D721Med (cell line): ENCODE measurements around the gene IQCK.

Experiments used
- DNase-seq: peaks from one replicate; pipeline ENCODE4 v3.0.0; 2011; ENCODE audit warnings: low spot score; ENCODE audit not compliant: insufficient read length
- FAIRE-seq: peaks from 2 replicates; lab custom pipeline; 2011; peaks lifted over from hg19 to GRCh38; lab: Jason Lieb, UNC
- CTCF ChIP-seq: IDR thresholded peaks from 2 replicates; pipeline ENCODE4 v1.5.1; 2012; ENCODE audit warnings: mild to moderate bottlenecking, control low read depth; ENCODE audit not compliant: insufficient read depth; ENCODE audit errors: missing control alignments

Gene IQCK

DNA sequence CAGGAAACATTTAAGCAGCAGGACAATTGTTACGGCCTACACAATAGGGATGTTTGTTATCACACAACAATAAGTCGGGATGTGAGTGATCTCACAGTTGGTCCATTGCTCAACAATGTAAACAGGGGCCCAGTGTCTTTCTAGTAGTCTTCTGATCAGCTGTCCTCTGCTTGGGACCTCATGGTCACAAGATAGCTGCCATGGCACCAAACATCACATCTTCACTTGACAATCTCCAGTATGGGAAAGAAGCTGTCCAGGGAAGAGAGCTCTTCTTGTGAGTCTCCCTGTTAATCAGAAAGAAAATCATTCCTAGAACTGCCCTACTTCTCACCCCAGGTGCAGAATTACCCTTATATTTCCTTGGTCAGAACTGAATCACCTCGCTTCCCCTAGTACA is 172.8 kb downstream of the IQCK start:
- DNase-seq (no peak), FAIRE-seq (no peak)
- TF ChIP-seq CTCF = no peak

- no peak for DNase-seq
- FAIRE-seq = no peak
- TF ChIP-seq CTCF = no peak
These were observed 174.8 kb downstream of the IQCK start for GRCh38 chr16:19892902-19893301.

DNA sequence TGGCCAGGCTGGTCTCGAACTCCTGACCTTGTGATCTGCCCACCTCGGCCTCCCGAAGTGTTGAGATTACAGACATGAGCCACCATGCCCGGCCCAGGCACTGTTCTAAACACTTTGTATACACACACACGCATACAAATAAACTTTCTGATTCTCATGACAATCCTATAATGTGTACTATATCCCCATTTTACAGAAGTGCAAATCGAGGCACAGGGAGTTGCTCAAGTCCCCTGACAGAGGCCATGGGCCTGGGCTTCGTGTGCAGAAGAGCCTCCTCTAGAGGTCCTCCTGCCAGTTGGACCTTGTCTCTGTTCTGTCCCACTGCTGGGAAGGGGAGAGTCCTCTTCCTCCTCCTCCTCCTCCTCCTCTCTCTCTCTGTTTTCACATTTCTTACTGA is 176.5 kb downstream of the IQCK start:
- no peak for FAIRE-seq
- TF ChIP-seq CTCF = no peak
- DNase-seq = no peak

GRCh38 chr16:19896951-19897350 is 178.9 kb downstream of the IQCK start:
- FAIRE-seq (no peak), DNase-seq (no peak)
- no peak for TF ChIP-seq CTCF

DNA sequence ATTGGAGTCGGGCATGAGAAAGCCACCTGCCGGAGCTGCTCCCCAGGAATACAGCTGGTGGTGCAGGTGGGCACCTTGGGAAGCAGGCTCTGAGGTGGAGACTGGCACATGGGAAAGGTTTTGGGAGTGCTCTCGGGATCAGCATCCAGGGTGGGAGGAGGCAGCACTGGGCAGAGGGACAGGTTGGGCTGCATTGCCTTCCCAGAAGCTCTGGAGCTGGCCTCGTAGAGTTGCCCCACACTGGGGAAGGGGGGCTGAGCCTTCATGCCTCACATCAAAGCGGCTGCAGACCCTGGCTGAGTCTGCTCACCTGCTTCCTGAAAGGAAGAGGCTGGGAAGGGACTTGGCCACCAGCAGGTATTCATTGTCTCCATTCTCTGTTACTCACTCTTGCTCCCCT is 180.1 kb downstream of the IQCK start:
- TF ChIP-seq CTCF = no peak
- no peak for FAIRE-seq
- DNase-seq = no peak

DNA sequence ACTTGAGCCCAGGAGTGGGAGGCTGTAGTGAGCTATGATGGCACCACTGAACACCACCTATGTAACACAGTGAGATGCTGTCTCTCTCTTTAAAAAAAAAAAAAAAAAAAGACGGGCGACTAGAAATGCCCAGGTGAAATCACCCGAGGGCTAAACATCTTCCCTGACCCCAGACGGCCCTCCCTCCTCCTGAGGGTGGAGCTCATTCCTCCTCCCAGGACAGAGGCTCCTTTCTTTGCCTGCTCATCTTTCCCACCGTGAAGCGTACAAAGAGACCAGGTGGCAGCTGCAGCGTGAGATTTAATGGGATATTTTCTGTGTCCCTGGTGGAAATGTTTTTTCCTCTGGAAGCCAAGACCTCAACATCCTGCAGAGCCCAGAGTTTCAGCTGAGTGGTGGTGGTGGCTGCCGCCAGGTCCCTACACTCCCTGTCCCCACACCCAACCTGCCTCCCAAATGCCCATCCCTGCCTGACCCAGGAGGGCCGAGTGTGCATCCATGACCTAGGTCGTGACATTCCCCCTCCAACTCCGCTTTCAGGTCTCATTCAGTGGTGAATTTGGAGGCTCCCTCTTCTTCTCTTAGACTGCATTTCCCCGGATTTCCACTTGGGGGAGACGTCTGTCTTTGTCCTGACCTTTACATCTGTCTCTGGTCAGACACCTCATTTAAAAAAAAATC is 181.0 kb downstream of the IQCK start:
- TF ChIP-seq CTCF = peak; percentile 75
- no peak for FAIRE-seq
- no peak for DNase-seq

GRCh38 chr16:19899605-19899955 is 181.5 kb downstream of the IQCK start:
- DNase-seq (no peak), FAIRE-seq (no peak)
- no peak for TF ChIP-seq CTCF
